Activated CD8-positive, alpha-beta memory T cell treated with anti-CD3 and anti-CD28 coated beads for 48 hours (primary cell): ENCODE data around the gene TRAF6.
"Not testable (repeated sequence)": the region's sequence is repeated elsewhere in the genome, so short reads cannot be mapped to it uniquely, and the experiment has no call there.

Experiments used
- DNase-seq, 3 experiments: peaks; one replicate each; pipeline ENCODE4 v3.0.0-alpha.2; 2020; ENCODE audit warnings: low read depth in 2 of 3, low spot score in 2 of 3

The TRAF6 gene

DNA sequence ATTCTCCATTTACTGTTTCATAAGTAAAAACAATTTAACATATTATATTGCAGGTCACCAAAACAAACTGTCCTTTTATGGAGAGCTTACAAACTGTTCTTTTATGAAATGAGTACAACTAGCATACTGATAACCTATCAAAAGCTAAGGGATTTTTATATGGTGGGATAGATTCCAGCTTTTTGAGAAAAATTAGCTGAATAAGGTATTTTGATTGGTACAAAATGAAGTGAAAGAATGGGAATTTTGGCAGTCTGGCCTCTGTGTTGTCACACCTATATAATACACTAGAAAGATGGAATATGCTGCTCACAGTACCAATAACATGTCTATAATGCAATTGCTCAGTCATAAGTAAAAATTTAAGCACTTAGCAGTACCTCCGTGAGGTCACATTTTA lies 11.4 kb downstream of the TRAF6 start:
- DNase-seq, result no peak

DNA sequence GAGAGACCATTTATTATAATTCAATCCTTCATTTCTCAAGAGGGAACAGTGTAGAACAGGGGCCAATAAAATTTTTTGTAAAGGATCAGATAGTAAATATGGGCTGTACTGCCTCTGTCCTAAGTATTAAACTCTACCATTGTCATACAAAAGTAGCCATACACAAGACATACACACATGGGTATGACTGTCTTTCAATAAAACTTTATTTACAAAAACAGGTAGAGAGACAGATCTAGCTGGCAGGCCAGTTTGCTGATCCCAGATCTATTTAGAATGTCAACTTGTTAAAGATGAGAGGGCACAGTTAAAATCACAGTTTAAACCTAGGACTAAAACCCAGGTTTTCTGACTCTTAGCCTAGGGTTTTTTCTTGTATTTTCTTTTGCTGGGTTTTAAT lies 16.7 kb downstream of the TRAF6 start:
- DNase-seq, result no peak

- no peak for DNase-seq
These were observed 17.3 kb downstream of the TRAF6 start for GRCh38 chr11:36492724-36493304.

GRCh38 chr11:36490026-36490806 lies 19.9 kb downstream of the TRAF6 start:
- DNase-seq, result no peak

GRCh38 chr11:36488096-36488495 lies 22.0 kb downstream of the TRAF6 start:
- no peak for DNase-seq

GRCh38 chr11:36487619-36488018 lies 22.5 kb downstream of the TRAF6 start:
- no peak for DNase-seq

GRCh38 chr11:36485298-36486002 lies 24.6 kb downstream of the TRAF6 start:
- DNase-seq, result no peak

DNA sequence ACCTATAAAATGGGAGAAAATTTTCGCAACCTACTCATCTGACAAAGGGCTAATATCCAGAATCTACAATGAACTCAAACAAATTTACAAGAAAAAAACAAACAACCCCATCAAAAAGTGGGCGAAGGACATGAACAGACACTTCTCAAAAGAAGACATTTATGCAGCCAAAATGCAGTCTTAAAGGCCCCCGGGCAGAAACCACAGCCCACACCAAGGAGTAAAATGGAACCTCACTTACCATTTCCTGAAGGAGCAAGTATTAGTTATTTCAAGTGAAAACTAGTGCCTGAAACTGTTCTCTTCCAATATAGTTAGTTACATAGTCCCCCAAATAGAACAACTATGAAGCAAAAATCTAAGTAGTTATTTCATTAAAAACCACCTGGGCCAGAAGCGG lies 27.0 kb downstream of the TRAF6 start:
- not testable (repeated sequence) for DNase-seq

GRCh38 chr11:36480833-36481232 lies 29.2 kb downstream of the TRAF6 start:
- no peak for DNase-seq

DNA sequence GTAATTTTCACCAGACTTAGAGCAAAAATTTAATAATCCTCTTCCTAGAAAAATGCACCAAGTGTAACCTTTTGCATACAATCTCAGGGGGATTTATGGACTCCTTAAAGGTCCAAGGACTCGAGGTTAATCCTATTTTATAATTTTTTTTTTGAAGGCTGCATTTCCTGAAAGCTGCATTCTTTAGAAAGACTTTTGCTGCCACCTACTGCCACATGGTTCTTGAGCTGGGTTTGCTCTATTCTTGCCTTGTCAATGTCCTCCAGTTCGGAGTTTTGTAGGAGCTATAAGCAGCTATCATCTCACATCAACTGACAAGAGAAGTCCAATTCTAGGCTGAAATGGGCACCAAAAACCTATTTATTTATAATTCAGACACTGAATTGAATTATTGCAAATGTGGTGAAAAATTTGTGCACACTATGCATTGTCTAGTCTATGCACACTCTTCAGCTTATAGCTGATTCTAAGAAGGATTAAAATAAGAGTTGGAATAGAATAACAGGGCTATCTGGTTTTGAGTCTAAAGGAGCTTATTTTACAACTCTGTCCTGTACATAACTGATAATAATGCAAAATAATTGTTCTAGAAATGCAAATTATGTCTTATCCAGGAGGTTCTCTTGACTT lies 31.3 kb downstream of the TRAF6 start:
- no peak for DNase-seq

DNA sequence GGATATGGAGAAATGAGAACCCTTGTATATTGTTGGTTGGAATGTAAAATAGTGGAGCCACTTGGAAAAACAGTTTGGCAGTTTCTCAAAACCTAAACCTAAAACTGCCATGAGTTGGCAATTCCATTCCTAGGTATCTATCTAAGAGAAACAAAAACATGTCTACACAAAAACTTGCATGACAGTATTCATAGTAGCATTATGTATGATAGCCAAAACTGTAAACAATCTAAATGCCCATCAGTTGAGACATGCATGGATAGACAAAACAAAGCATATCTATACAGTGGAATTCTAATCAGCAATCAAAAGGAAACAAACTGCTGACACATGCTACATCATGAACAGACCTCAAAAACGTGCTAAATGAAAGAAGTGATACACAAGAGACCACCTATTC lies 34.9 kb downstream of the TRAF6 start:
- DNase-seq, result no peak

DNA sequence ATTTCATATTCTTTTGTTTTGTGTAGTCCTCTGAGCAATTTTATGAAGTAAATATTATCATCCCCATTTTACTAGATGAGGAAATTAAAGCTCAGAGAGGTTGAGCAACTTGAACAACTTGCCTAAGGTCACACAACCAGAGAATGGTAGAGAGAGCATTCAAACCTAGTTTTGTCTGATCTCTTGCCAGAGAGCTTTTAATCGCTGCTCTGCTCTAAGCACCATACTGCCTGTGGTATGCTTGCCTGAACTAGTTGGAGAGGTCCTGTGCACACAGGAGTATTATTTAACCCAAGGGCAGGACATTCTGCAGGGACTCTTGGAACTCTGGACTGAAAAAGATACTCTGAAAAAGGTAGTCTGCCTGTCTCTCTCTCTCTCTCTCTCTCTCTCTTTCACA lies 38.5 kb downstream of the TRAF6 start:
- DNase-seq, result no peak

DNA sequence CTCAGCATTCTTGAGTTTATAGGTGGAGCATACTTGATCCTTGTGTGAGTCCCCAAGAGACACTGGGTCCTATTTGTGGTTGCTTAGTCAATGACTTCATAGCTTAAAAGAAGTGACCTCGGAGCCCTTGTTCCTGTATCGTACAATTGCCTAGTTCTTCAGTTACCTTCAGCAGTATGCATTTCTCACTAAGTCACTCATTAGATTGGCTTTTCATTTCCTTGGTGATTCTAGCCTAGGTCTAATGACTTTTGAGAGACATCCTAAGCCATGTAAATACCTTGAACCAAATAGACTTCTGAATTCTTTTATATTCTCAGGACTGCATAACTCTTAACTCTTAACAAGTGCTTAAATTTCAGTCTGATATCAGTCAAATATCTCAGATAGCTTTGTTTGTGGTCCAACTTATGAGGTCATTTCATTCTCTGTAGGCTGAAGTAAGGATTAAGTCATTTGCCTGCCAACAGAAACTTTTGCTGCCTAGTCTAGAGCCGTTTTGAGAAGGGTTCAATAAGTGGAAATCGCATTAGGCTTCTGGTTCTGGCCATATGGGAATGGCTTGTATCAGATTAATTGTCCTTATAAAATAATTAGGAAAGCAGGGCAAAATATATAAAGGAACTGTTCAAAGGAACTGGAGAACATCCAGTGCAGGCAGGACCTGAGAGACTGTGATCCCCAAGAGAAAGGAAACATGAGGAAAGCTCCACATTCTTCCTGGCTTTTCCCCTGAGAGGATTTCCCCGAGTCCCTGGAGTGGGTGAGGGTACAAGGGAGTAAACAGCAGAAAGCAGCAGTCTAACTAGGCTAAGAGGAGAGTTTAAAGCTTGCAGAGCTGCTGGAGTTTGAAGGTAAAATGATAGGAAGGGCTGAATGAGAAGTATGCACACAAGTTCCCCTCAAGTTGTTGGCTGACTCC lies 39.9 kb downstream of the TRAF6 start:
- DNase-seq, result no peak

GRCh38 chr11:36469063-36469462 lies 41.0 kb downstream of the TRAF6 start:
- DNase-seq, result no peak

- DNase-seq, result no peak
These were observed 42.2 kb downstream of the TRAF6 start for GRCh38 chr11:36467916-36468315.

GRCh38 chr11:36467012-36467411 lies 43.1 kb downstream of the TRAF6 start:
- DNase-seq, result no peak

- DNase-seq, result no peak
These were observed 44.5 kb downstream of the TRAF6 start for GRCh38 chr11:36465449-36466163.

GRCh38 chr11:36464720-36465119 lies 45.4 kb downstream of the TRAF6 start:
- DNase-seq, result no peak

- DNase-seq, result no peak
These were observed 46.3 kb downstream of the TRAF6 start for GRCh38 chr11:36463781-36464180.

- no peak for DNase-seq
These were observed 47.8 kb downstream of the TRAF6 start for GRCh38 chr11:36462321-36462720.
